ENCODE results near the gene FANCD2.
"Not testable (repeated sequence)": the region's sequence is repeated elsewhere in the genome, so short reads cannot be mapped to it uniquely, and the experiment has no call there.

Gene FANCD2

GRCh38 chr3:10115326-10116137 lies 89.3 kb downstream of the FANCD2 start, which contains the start of gene BRK1:
BRK1 (plus strand) TSS chr3:10115675; CDS start chr3:10115702, 27 bp downstream.
- DNase-seq, result peak; percentile 96

DNA sequence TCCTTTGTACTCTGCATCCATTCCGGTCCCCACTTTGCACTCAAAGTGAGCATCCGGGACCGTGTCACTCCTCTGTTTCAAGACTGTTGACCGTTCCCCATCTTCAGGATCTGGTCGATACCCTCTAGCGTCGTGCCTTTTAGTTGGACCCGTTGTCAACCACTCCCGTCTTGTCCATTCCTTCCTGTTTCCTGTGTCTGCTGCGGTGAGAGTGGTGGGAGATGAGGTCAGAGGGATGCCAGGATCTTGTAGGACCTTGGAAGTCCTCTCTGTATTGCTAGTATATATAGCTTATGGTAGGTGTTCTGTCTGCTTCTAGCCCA lies 89.9 kb downstream of the FANCD2 start:
- no peak for DNase-seq

GRCh38 chr3:10116928-10117327 lies 90.7 kb downstream of the FANCD2 start:
- DNase-seq, result no peak

GRCh38 chr3:10119376-10119775 lies 93.1 kb downstream of the FANCD2 start:
- DNase-seq, result no peak

DNA sequence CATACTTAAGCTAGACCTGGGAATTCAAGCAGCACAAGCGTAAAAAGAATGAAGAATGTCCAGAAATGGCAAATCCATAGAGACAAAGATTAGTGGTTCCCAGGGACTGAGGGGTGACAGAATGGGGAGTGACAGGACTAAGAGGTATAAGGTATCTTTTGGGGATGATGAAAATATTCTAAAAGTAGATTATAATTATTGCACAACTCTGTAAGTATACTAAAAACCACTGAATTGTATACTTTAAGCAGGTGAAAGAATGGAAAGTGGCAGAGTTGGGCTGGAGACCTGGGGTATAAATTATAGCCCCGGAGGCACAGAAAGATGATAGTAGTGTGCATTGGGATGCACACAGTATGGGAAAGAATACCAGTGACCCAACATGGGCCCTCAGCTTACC lies 94.8 kb downstream of the FANCD2 start:
- no peak for DNase-seq

DNA sequence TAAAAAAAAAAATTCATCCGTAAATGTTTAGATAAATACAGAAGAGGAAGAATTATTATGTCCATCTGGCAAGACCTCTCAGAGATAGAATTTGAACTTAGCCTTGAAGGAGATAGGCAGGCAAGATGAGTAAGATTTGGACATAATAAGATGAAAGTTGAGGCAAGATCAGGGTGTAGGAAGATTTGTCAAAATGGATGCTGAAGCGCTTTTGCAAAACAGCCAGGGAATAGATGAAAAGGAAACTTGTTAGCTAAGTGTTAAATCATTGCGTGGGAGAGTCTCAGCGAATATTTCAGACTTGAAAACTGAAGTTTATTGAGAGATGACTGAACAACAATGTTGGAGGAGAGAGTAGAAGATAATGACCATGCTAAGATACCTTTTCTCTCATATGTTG lies 96.5 kb downstream of the FANCD2 start:
- no peak for DNase-seq

DNA sequence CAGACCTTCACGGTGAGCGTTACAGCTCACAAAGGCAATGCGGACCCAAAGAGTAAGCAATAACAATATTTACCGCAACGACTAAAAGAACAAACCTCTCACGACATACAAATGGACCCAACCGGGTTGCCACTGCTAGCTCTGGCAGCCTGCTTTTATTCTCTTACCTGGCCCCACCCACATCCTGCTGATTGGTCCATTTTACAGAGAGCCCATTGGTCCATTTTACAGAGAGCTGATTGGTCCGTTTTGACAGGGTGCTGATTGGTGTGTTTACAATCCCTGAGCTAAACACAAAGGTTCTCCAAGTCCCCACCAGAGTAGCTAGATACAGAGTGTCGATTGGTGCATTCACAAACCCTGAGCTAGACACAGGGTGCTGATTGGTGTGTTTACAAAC lies 109.6 kb downstream of the FANCD2 start:
- DNase-seq, result not testable (repeated sequence)

- no peak for DNase-seq
Measured at GRCh38 chr3:10136426-10137005, 110.3 kb downstream of the FANCD2 start.

DNA sequence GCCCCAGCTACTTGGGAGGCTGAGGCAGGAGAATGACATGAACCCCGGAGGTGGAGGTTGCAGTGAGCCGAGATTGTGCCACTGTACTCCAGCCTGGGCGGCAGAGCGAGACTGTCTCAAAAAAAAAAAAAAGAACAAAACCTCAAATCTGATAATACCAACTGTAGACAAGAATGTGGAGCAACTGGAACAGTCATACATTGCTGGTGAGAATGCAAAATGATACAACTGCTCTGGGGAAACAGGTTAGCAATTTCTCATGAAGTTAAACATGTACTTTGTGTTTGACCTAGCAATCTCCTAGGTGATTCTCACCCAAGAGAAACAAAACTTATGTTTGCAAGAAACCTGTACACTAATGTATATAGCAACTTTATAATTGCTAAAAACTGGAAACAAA lies 110.9 kb downstream of the FANCD2 start:
- DNase-seq, result no peak

DNA sequence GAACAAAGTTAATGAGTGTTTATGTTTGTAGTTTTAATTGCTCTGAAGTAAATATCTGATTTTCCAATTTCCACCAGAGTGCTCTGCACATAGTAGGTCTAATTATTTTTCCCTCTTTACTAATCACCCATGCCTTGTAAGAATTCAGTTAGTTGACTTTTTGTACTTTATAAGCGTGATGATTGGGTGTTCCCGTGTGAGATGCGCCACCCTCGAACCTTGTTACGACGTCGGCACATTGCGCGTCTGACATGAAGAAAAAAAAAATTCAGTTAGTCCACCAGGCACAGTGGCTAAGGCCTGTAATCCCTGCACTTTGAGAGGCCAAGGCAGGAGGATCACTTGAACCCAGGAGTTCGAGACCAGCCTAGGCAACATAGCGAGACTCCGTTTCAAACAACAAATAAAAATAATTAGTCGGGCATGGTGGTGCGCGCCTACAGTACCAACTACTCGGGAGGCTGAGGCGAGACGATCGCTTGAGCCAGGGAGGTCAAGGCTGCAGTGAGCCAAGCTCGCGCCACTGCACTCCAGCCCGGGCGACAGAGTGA lies 114.8 kb downstream of the FANCD2 start:
- no peak for DNase-seq

- DNase-seq, result peak; percentile 27
Measured at GRCh38 chr3:10142707-10143560, 116.7 kb downstream of the FANCD2 start.

DNA sequence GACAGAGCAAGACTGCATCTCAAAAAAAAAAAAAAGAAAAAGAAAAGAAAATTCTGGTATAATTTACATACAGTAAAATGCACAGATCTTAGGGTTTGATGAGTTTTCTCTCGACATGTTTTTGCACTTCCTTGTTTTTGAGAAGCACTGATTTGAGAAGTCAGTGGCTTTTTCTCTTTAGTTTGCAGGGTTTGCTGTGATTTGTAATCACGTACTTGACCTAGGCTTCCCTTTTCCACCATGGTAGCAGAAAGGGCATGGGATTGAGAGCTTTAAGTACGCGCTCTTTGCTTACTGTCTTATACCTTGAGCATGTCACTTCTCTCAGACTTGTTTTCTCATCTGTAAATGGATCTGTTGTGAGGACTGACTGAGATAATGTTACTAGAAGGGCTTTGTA lies 119.4 kb downstream of the FANCD2 start:
- DNase-seq, result no peak

DNA sequence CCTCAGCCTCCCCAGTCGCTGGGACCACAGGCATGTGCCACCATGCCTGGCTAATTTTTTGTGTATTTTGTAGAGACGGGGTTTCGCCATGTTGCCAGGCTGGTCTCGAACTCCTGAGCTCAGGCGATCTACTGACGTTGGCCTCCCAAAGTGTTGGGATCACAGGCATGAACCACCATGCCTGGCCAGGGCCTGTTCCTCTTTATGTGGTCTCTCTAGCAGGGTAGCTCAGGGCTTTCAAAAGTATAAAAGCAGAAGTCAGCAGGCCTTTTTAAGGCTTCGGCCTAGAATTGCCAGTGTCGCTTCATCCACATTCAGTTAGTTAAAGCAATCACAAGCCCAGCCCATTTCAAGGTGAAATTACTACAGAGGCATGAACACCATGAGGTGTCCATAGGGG lies 123.0 kb downstream of the FANCD2 start:
- no peak for DNase-seq

- no peak for DNase-seq
Measured at GRCh38 chr3:10150987-10151386, 124.8 kb downstream of the FANCD2 start.

Data from CD4-positive, alpha-beta T cell treated with Interleukin-17A for 1 hour (primary cell).